ENCODE measurements around the gene SEZ6. TPM values are rescaled to one million over a fixed set of nuclear protein-coding genes. Genes with fewer than 3 reads are reported as not detected.

SEZ6 gene
- total RNA-seq, 4 donors from 2014 or later, result not detected

GRCh38 chr17:28968231-28968913 lies 37.5 kb downstream of the SEZ6 start:
- TF ChIP-seq EP300 (IDR thresholded peaks at IDR 0.05) (no peak), POLR2AphosphoS5 (IDR thresholded peaks at IDR 0.05) (no peak), POLR2A (IDR thresholded peaks at IDR 0.05) (no peak)
- TF ChIP-seq, protein P1, sequence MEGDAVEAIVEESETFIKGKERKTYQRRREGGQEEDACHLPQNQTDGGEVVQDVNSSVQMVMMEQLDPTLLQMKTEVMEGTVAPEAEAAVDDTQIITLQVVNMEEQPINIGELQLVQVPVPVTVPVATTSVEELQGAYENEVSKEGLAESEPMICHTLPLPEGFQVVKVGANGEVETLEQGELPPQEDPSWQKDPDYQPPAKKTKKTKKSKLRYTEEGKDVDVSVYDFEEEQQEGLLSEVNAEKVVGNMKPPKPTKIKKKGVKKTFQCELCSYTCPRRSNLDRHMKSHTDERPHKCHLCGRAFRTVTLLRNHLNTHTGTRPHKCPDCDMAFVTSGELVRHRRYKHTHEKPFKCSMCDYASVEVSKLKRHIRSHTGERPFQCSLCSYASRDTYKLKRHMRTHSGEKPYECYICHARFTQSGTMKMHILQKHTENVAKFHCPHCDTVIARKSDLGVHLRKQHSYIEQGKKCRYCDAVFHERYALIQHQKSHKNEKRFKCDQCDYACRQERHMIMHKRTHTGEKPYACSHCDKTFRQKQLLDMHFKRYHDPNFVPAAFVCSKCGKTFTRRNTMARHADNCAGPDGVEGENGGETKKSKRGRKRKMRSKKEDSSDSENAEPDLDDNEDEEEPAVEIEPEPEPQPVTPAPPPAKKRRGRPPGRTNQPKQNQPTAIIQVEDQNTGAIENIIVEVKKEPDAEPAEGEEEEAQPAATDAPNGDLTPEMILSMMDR (IDR thresholded peaks at IDR 0.05), result no peak
- Histone ChIP-seq H3K36me3 (no peaks in the 10 kb centered on the region), H3K4me1 (peaks cover 13% of the 10 kb centered on the region), H3K27ac (no peak overlapping the region), H3K9me3 (no peaks in the 10 kb centered on the region), H3K27me3 (peaks cover 6% of the 10 kb centered on the region), H3K4me3 (no peak overlapping the region)
- DNase-seq (ENCODE audit: low spot score in 2 of 2), result no peak
- WGBS, result 47% methylated on average over 10 of the region's 10 CpGs

DNA sequence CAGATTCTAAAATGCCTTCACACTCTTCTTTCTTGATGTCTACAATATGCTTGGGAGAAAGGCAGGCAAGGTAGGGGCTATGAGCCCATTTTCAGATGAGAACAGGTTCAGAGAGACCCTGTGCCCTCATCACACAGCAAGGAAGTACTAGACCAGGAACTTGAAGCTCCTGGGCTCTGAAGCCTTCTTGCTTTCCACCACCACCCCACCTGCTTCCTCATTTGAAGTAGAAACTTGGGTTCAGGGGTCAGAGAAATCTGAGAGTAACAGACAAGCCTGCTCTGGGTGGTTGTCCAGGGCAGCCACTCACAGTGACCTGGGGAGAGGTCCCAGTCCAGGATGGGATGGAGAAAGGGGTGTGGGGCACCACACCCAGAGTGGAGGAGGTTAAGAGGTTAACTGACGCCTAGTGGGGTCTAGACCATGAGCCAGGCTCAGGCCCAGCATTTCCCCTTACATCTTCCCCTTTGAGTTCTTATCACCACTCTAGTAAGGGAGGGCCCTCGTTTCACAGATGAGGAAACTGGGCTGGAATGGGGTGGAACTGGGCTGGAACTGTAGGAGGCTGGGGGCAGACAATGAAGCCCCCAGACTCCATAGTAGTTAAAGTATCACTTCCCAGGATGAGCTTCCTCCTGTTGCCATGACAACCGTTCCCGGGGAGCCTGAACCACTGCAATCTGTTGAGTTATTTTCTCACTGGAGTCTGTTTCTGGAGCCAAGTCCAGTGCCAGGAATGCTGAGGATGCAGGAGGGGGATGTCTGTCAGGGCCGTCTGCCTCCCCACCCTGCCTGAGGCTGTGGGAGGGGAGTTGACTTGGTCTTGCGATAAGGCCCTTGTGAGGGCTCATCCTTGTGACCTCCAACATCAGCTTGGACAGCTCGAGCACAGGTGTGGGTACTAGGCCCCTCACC lies 38.4 kb downstream of the SEZ6 start:
- H3K4me1 ChIP-seq, result peaks cover 13% of the 10 kb centered on the region
- no peak overlapping the region for H3K27ac ChIP-seq
- H3K36me3 ChIP-seq, result no peaks in the 10 kb centered on the region
- peaks cover 8% of the 10 kb centered on the region for H3K27me3 ChIP-seq
- TF ChIP-seq EP300 (IDR thresholded peaks at IDR 0.05) (no peak), POLR2A (IDR thresholded peaks at IDR 0.05) (no peak), POLR2AphosphoS5 (IDR thresholded peaks at IDR 0.05) (no peak)
- TF ChIP-seq, protein P1 (IDR thresholded peaks at IDR 0.05), result no peak
- no peak overlapping the region for H3K4me3 ChIP-seq
- WGBS, result 50% methylated on average over 4 of the region's 7 CpGs
- no peak for DNase-seq (ENCODE audit: low spot score in 2 of 2)
- no peaks in the 10 kb centered on the region for H3K9me3 ChIP-seq

GRCh38 chr17:28963841-28964240 lies 42.0 kb downstream of the SEZ6 start:
- Histone ChIP-seq H3K36me3 (no peaks in the 10 kb centered on the region), H3K4me3 (no peak overlapping the region), H3K27ac (no peak overlapping the region), H3K27me3 (peaks cover 16% of the 10 kb centered on the region), H3K9me3 (no peaks in the 10 kb centered on the region), H3K4me1 (peaks cover 3% of the 10 kb centered on the region)
- TF ChIP-seq POLR2AphosphoS5 (IDR thresholded peaks at IDR 0.05), result no peak
- TF ChIP-seq EP300 (IDR thresholded peaks at IDR 0.05), result no peak
- TF ChIP-seq, protein P1 (IDR thresholded peaks at IDR 0.05), result no peak
- TF ChIP-seq POLR2A (IDR thresholded peaks at IDR 0.05), result no peak
- no peak for DNase-seq (ENCODE audit: low spot score in 2 of 2)
- WGBS, result 36% methylated on average over 4 of the region's 8 CpGs

DNA sequence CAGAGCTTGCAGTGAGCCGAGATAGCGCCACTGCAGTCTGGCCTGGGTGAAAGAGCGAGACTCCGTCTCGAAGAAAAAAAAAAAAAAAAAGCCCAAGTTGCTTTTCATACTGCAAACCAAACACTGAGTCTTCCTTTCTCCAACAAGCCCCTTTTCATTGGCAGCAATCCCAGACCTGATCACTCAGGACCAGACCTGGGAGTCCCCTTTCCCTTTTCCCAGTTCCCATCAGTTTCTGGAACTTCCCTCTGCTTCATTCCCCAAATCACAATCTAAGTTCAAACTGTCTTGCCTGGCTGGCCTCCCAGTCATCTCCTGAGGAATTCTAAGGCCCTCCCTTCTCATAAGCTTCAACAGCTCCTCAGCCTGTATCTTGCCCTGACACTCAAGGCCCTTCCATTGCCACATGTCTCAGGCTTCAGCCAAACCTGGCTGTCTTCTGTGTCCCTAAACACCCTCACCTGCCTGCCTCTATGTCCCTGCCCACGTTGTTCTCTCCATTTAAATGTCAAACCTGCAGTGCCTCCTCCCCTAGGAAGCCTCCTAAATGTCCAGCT lies 42.7 kb downstream of the SEZ6 start:
- no peak overlapping the region for H3K4me3 ChIP-seq
- peaks cover 3% of the 10 kb centered on the region for H3K4me1 ChIP-seq
- no peaks in the 10 kb centered on the region for H3K36me3 ChIP-seq
- TF ChIP-seq EP300 (IDR thresholded peaks at IDR 0.05) (no peak), POLR2A (IDR thresholded peaks at IDR 0.05) (no peak), POLR2AphosphoS5 (IDR thresholded peaks at IDR 0.05) (no peak)
- TF ChIP-seq, protein P1 (IDR thresholded peaks at IDR 0.05), result no peak
- H3K9me3 ChIP-seq, result no peaks in the 10 kb centered on the region
- DNase-seq (ENCODE audit: low spot score in 2 of 2), result no peak
- 60% methylated on average over 6 of the region's 6 CpGs for WGBS
- H3K27ac ChIP-seq, result no peak overlapping the region
- H3K27me3 ChIP-seq, result peaks cover 16% of the 10 kb centered on the region

- Histone ChIP-seq H3K4me3 (no peak overlapping the region), H3K4me1 (no peaks in the 10 kb centered on the region), H3K9me3 (no peaks in the 10 kb centered on the region), H3K27ac (no peak overlapping the region), H3K36me3 (no peaks in the 10 kb centered on the region), H3K27me3 (peaks cover 16% of the 10 kb centered on the region)
- WGBS, result 85% methylated on average over 7 of the region's 7 CpGs
- DNase-seq (ENCODE audit: low spot score in 2 of 2), result no peak
- TF ChIP-seq, protein P1 (IDR thresholded peaks at IDR 0.05), result no peak
- TF ChIP-seq POLR2A (IDR thresholded peaks at IDR 0.05) (no peak), EP300 (IDR thresholded peaks at IDR 0.05) (no peak), POLR2AphosphoS5 (IDR thresholded peaks at IDR 0.05) (no peak)
These were observed 44.4 kb downstream of the SEZ6 start for GRCh38 chr17:28961391-28961790.
